GM04504 (cell line): ENCODE data around the gene KLRC2.
"Not testable (repeated sequence)": the region's sequence is repeated elsewhere in the genome, so short reads cannot be mapped to it uniquely, and the experiment has no call there.

ENCODE experiments used
- DNase-seq: peaks from one replicate; pipeline ENCODE4 v3.0.0-alpha.2; 2012; ENCODE audit warnings: low read depth

Gene KLRC2

GRCh38 chr12:10405294-10405693 lies 30.5 kb downstream of the KLRC2 start:
- no peak for DNase-seq

GRCh38 chr12:10404798-10405197 lies 31.0 kb downstream of the KLRC2 start:
- no peak for DNase-seq

GRCh38 chr12:10400829-10401228 lies 35.0 kb downstream of the KLRC2 start:
- no peak for DNase-seq

- DNase-seq, result no peak
These were observed 37.6 kb downstream of the KLRC2 start for GRCh38 chr12:10398168-10398567.

GRCh38 chr12:10397296-10397695 lies 38.5 kb downstream of the KLRC2 start:
- DNase-seq, result no peak

- DNase-seq, result not testable (repeated sequence)
These were observed 39.6 kb downstream of the KLRC2 start for GRCh38 chr12:10396176-10396575.

- DNase-seq, result peak; percentile 85
These were observed 40.3 kb downstream of the KLRC2 start for GRCh38 chr12:10395390-10395998.

- DNase-seq, result not testable (repeated sequence)
These were observed 41.2 kb downstream of the KLRC2 start for GRCh38 chr12:10394531-10395152.

GRCh38 chr12:10393291-10393690 lies 42.5 kb downstream of the KLRC2 start:
- DNase-seq, result no peak

- DNase-seq, result peak; percentile 92
These were observed 43.3 kb downstream of the KLRC2 start for GRCh38 chr12:10392394-10392930.

GRCh38 chr12:10390991-10391390 lies 44.8 kb downstream of the KLRC2 start:
- not testable (repeated sequence) for DNase-seq

- DNase-seq, result no peak
These were observed 45.9 kb downstream of the KLRC2 start, which contains the start of gene KLRK1 for GRCh38 chr12:10389904-10390303. Gene KLRK1 (minus strand): TSS chr12:10390041. CDS start chr12:10388810, 1,231 bp downstream.

- no peak for DNase-seq
These were observed 47.0 kb downstream of the KLRC2 start for GRCh38 chr12:10388624-10389413.

- not testable (repeated sequence) for DNase-seq
These were observed 48.3 kb downstream of the KLRC2 start for GRCh38 chr12:10387498-10387897.

- DNase-seq, result no peak
These were observed 49.0 kb downstream of the KLRC2 start for GRCh38 chr12:10386857-10387256.

- peak; percentile 52 for DNase-seq
These were observed 50.6 kb downstream of the KLRC2 start for GRCh38 chr12:10385166-10385613.

GRCh38 chr12:10384191-10384590 lies 51.6 kb downstream of the KLRC2 start:
- DNase-seq, result no peak

- DNase-seq, result no peak
These were observed 53.7 kb downstream of the KLRC2 start for GRCh38 chr12:10381928-10382628.
